IgD-negative memory B cell (primary cell): ENCODE results near the gene CHST11. TPM values are rescaled to one million over a fixed set of nuclear protein-coding genes. Genes with fewer than 3 reads are reported as not detected.
A peak's percentile ranks its signal among the peaks of the same experiment; 100 is the strongest.
"Not testable (repeated sequence)": the region's sequence is repeated elsewhere in the genome, so short reads cannot be mapped to it uniquely, and the experiment has no call there.

Source experiments
- H3K27ac Mint-ChIP-seq, 3 donors: one replicate each; pipeline ENCODE4 v1.8.0; 2020 to 2022; ENCODE audit warnings: mild to moderate bottlenecking in 3 of 3, mixed read lengths in 3 of 3, moderate library complexity in 1 of 3
- H3K27me3 Mint-ChIP-seq: one replicate; pipeline ENCODE4 v1.8.0; 2021; ENCODE audit warnings: mixed read lengths
- H3K36me3 Mint-ChIP-seq: one replicate; pipeline ENCODE4 v1.8.0; 2020; ENCODE audit warnings: mild to moderate bottlenecking, mixed read lengths
- H3K4me1 Mint-ChIP-seq, 3 donors: one replicate each; pipeline ENCODE4 v1.8.0; 2020 to 2022; ENCODE audit warnings: mixed read lengths in 3 of 3, mild to moderate bottlenecking in 1 of 3
- H3K4me3 Mint-ChIP-seq, 4 donors: one replicate each; pipeline ENCODE4 v1.8.0; 2020 to 2022; ENCODE audit warnings: mild to moderate bottlenecking in 4 of 4, mixed read lengths in 4 of 4, moderate library complexity in 3 of 4
- H3K9me3 Mint-ChIP-seq, 3 donors: one replicate each; pipeline ENCODE4 v1.8.0; 2020 to 2021; ENCODE audit warnings: mixed read lengths in 3 of 3, mild to moderate bottlenecking in 1 of 3
- polyA plus RNA-seq: library from polyadenylated mRNA; unstranded; fragments of 300-500 nt; fragmentation: Illumina TruSeq; gene quantifications from one replicate; pipeline ENCODE4 v1.2.3, GENCODE V29; 2021

CHST11 gene
- polyA plus RNA-seq, 1 donor from 2014 or later = 41.7 TPM

GRCh38 chr12:104741497-104742367, 285.0 kb downstream of the CHST11 start:
- H3K27ac Mint-ChIP-seq = peak overlapping the region; percentile 63 to 95 (median 68)
- H3K4me1 Mint-ChIP-seq = peaks cover 61 to 72% (median 71%) of the 10 kb centered on the region in 3 donors
- peaks cover 5% of the 10 kb centered on the region for H3K36me3 Mint-ChIP-seq
- H3K27me3 Mint-ChIP-seq = peaks cover 2% of the 10 kb centered on the region
- H3K4me3 Mint-ChIP-seq = peak overlapping the region in 2 of 4 donors; percentile 36 to 92
- peaks cover 0 to 2% (median 0%) of the 10 kb centered on the region in 3 donors for H3K9me3 Mint-ChIP-seq

DNA sequence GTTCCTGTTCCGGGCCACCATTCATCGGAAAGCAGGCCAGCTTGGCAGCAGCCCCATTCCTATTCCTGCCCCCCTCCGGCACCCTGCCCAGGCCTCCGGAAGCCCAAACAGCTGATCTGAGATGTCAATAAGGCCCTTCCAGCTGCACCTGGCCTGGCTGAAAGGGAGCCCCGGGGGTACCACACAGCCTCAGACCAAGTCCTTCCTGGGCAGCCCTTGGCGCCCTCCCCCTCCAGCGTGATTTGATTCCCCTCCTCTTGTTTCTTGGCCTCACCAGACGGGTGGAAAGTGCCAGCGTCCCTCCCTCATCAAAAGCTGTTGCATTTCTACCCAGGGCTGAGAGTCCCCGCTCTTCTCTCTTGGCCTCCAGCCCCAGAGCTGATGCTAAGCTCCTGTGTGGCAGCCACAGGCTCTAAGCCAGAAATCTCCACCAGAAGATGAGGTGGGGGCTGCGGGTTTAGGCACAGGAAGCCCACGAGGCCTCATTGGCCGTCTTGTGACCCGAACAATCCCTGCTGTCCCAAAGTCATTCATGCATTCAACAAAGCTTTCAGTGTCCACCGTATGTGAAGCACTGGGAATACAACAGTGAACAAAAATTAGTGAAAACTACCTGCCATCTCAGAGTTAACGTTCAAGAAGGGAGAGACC, 285.9 kb downstream of the CHST11 start:
- peaks cover 0 to 2% (median 0%) of the 10 kb centered on the region in 3 donors for H3K9me3 Mint-ChIP-seq
- peak overlapping the region in 1 of 4 donors; percentile 78 for H3K4me3 Mint-ChIP-seq
- peaks cover 2% of the 10 kb centered on the region for H3K27me3 Mint-ChIP-seq
- peaks cover 58 to 68% (median 65%) of the 10 kb centered on the region in 3 donors for H3K4me1 Mint-ChIP-seq
- peaks cover 2% of the 10 kb centered on the region for H3K36me3 Mint-ChIP-seq
- peak overlapping the region in 2 of 3 donors; percentile 6 to 18 for H3K27ac Mint-ChIP-seq

DNA sequence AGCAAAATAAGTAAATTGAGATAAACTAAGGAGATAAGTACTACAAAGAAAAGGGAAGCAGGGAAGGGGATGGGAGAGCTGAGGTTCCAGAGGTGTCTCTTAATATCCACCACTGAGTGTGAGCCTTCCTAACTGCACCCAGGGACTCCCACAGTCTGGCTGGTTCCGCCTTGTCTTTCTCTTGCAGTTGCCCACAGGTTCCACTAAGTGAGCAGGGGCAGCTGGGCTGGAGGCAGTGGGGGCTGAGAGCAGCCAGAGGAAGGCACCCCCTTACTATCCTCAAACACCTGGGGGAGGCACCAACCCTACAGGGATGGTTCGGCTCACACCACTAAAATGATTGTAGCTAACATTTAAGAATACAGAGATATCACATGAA, 286.4 kb downstream of the CHST11 start:
- H3K9me3 Mint-ChIP-seq = peaks cover 0 to 2% (median 0%) of the 10 kb centered on the region in 3 donors
- H3K4me1 Mint-ChIP-seq = peaks cover 55 to 65% (median 61%) of the 10 kb centered on the region in 3 donors
- H3K4me3 Mint-ChIP-seq = peak overlapping the region in 1 of 4 donors; percentile 70
- H3K27ac Mint-ChIP-seq = peak overlapping the region in 1 of 3 donors; percentile 6
- H3K27me3 Mint-ChIP-seq = peaks cover 2% of the 10 kb centered on the region
- H3K36me3 Mint-ChIP-seq = peaks cover 2% of the 10 kb centered on the region

GRCh38 chr12:104743753-104744548, 287.2 kb downstream of the CHST11 start:
- H3K27ac Mint-ChIP-seq = peak overlapping the region; percentile 11 to 46 (median 41)
- H3K27me3 Mint-ChIP-seq, H3K36me3 Mint-ChIP-seq, H3K9me3 Mint-ChIP-seq: not testable (repeated sequence)
- peaks cover 49 to 61% (median 55%) of the 10 kb centered on the region in 3 donors for H3K4me1 Mint-ChIP-seq
- H3K4me3 Mint-ChIP-seq = peak overlapping the region in 3 of 4 donors; percentile 7 to 58 (median 50)

GRCh38 chr12:104746467-104747088, 289.8 kb downstream of the CHST11 start:
- Mint-ChIP-seq H3K36me3 (peaks cover 2% of the 10 kb centered on the region), H3K27ac (peak overlapping the region in 2 of 3 donors; percentile 16 to 20), H3K27me3 (no peaks in the 10 kb centered on the region), H3K4me1 (peaks cover 38 to 59% (median 45%) of the 10 kb centered on the region in 3 donors), H3K4me3 (no peak overlapping the region), H3K9me3 (peaks cover 0 to 2% (median 0%) of the 10 kb centered on the region in 3 donors)

DNA sequence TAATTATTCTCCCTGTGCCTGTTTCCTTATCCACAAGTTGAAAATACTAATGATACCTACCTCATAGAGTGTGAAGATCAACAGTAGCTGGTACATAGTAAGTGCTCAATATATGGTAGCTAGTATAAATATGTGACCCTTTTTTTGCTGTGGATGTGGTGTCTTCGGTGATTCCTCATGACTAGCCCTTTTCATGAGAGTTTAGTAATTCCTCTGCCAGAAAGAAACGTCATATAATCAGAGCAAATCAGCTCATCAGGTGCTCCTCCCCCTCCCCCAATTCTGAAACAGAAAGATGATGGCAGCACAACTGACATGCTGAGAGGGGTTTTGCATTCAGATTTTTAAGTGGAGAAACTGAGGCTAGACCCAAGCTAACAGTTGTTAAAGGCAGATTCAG, 290.6 kb downstream of the CHST11 start:
- Mint-ChIP-seq H3K4me3 (no peak overlapping the region), H3K27me3 (no peaks in the 10 kb centered on the region), H3K36me3 (peaks cover 2% of the 10 kb centered on the region), H3K9me3 (peaks cover 0 to 2% (median 0%) of the 10 kb centered on the region in 3 donors), H3K4me1 (peaks cover 43 to 62% (median 47%) of the 10 kb centered on the region in 3 donors), H3K27ac (peak overlapping the region in 1 of 3 donors; percentile 14)

DNA sequence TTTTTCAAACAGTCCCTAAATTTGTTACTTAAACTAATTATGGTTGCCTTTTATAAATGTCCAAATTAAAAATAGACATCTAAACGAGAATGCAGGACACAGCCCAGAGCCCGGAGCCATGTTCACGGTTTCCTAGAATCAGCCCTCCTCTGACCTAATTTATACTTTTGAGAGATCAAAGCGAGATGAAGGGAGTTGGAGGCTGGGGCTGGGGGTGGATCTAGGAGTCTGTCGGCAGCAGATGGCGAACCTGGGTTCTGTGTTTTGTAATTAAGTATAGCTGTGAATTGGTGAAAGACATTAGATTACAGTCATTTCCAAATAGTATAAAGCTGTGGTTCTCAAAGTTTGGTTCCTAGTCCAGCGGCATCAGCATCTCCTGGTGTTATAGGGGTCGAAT, 291.2 kb downstream of the CHST11 start:
- Mint-ChIP-seq H3K4me1 (peaks cover 40 to 60% (median 46%) of the 10 kb centered on the region in 3 donors), H3K9me3 (peaks cover 0 to 2% (median 0%) of the 10 kb centered on the region in 3 donors), H3K27me3 (no peaks in the 10 kb centered on the region), H3K27ac (no peak overlapping the region), H3K4me3 (no peak overlapping the region), H3K36me3 (peaks cover 2% of the 10 kb centered on the region)

GRCh38 chr12:104748356-104748755, 291.6 kb downstream of the CHST11 start:
- Mint-ChIP-seq H3K27me3 (no peaks in the 10 kb centered on the region), H3K9me3 (peaks cover 0 to 2% (median 0%) of the 10 kb centered on the region in 3 donors), H3K4me3 (no peak overlapping the region), H3K27ac (no peak overlapping the region), H3K4me1 (peaks cover 38 to 58% (median 45%) of the 10 kb centered on the region in 3 donors), H3K36me3 (peaks cover 2% of the 10 kb centered on the region)

DNA sequence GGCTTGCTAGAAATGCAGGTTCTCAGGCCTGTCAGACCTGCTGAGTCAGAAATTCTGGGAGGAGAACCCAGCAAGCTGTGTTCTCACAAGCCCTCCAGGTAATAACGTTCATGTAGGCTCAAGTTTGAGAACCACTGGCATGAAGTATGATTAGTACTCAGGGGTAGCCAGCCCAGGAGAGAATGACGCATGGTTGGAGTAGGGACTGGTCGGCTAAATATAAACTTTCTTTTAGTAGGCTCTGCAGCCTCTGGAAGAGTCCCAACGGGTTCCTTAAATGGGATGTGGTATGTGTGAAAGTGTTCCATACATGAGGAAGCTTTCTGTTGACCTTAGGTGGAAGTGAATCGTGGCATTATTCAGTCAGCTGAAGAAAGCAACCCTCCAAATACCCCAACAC, 292.0 kb downstream of the CHST11 start:
- Mint-ChIP-seq H3K36me3 (peaks cover 2% of the 10 kb centered on the region), H3K27ac (peak overlapping the region in 1 of 3 donors; percentile 77), H3K4me3 (no peak overlapping the region), H3K9me3 (peaks cover 0 to 2% (median 0%) of the 10 kb centered on the region in 3 donors), H3K4me1 (peaks cover 36 to 56% (median 42%) of the 10 kb centered on the region in 3 donors), H3K27me3 (no peaks in the 10 kb centered on the region)

GRCh38 chr12:104749545-104749944, 292.8 kb downstream of the CHST11 start:
- peaks cover under 1% of the 10 kb centered on the region for H3K36me3 Mint-ChIP-seq
- H3K9me3 Mint-ChIP-seq = peaks cover 0 to 2% (median 0%) of the 10 kb centered on the region in 3 donors
- H3K4me3 Mint-ChIP-seq = no peak overlapping the region

GRCh38 chr12:104750061-104750460, 293.3 kb downstream of the CHST11 start:
- Mint-ChIP-seq H3K4me1 (peaks cover 26 to 46% (median 33%) of the 10 kb centered on the region in 3 donors), H3K27ac (peak overlapping the region; percentile 0 to 77 (median 5)), H3K27me3 (no peaks in the 10 kb centered on the region), H3K36me3 (peaks cover 4% of the 10 kb centered on the region), H3K4me3 (peak overlapping the region in 3 of 4 donors; percentile 0 to 91 (median 49)), H3K9me3 (peaks cover 0 to 1% (median 0%) of the 10 kb centered on the region in 3 donors)

More at GRCh38 chr12:104749545-104749944, 292.8 kb downstream of the CHST11 start:
- H3K27ac Mint-ChIP-seq = peak overlapping the region in 2 of 3 donors; percentile 5 to 77
- H3K4me1 Mint-ChIP-seq = peaks cover 28 to 48% (median 35%) of the 10 kb centered on the region in 3 donors
- H3K27me3 Mint-ChIP-seq = no peaks in the 10 kb centered on the region

DNA sequence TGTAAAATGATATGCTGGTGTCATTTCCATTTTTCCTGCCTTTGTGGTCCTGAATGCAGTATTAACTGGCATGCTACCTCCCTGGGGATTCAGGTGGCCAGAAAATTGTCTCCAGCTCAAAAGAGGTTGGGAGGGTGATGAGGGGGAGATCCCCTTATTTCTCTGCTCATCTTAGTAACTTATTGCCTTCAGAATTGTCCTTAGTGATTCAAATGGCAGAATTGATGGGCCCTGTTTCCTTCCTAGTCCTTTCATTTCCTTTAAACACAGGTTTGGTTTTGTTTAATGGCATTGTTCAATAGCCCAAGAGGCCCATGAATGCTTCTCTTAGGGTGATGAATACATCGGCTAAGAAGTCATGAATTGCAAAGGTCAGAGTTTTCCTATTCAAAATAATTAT, 294.4 kb downstream of the CHST11 start:
- H3K4me1 Mint-ChIP-seq = peaks cover 20 to 36% (median 29%) of the 10 kb centered on the region in 3 donors
- peaks cover 4% of the 10 kb centered on the region for H3K36me3 Mint-ChIP-seq
- peak overlapping the region in 1 of 3 donors; percentile 52 for H3K27ac Mint-ChIP-seq
- peak overlapping the region in 2 of 4 donors; percentile 12 to 86 for H3K4me3 Mint-ChIP-seq
- H3K27me3 Mint-ChIP-seq = no peaks in the 10 kb centered on the region
- H3K9me3 Mint-ChIP-seq = no peaks in the 10 kb centered on the region

DNA sequence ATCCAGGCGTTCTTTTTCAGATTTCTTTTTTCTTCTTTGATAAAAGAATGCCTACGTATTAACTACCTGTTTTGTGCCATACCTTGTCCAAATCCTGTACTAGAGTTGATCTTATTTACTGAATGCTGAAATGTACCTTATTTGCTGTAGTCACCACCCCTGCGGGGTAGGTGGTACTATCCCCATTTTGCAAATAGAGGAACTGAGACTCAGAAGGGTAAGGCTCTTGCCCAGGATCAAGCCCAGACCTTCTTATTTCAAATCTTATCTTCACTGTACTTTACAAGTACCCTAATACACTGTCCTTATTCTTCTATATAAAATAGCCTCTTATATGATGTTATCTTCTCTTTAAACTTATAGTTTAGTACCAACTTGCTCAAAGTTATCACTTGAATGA, 294.8 kb downstream of the CHST11 start:
- Mint-ChIP-seq H3K4me1 (peaks cover 20 to 31% (median 29%) of the 10 kb centered on the region in 3 donors), H3K36me3 (peaks cover 4% of the 10 kb centered on the region), H3K27me3 (no peaks in the 10 kb centered on the region), H3K9me3 (no peaks in the 10 kb centered on the region), H3K4me3 (peak overlapping the region in 3 of 4 donors; percentile 5 to 75 (median 12)), H3K27ac (peak overlapping the region in 1 of 3 donors; percentile 52)

- H3K36me3 Mint-ChIP-seq = peaks cover 4% of the 10 kb centered on the region
- peak overlapping the region in 1 of 3 donors; percentile 52 for H3K27ac Mint-ChIP-seq
- no peaks in the 10 kb centered on the region for H3K9me3 Mint-ChIP-seq
- peaks cover 20 to 30% (median 29%) of the 10 kb centered on the region in 3 donors for H3K4me1 Mint-ChIP-seq
- no peaks in the 10 kb centered on the region for H3K27me3 Mint-ChIP-seq
- H3K4me3 Mint-ChIP-seq = peak overlapping the region in 1 of 4 donors; percentile 12
Observed at GRCh38 chr12:104752016-104752415, 295.3 kb downstream of the CHST11 start.
